ENCODE results near the gene SEC24B.

DNA sequence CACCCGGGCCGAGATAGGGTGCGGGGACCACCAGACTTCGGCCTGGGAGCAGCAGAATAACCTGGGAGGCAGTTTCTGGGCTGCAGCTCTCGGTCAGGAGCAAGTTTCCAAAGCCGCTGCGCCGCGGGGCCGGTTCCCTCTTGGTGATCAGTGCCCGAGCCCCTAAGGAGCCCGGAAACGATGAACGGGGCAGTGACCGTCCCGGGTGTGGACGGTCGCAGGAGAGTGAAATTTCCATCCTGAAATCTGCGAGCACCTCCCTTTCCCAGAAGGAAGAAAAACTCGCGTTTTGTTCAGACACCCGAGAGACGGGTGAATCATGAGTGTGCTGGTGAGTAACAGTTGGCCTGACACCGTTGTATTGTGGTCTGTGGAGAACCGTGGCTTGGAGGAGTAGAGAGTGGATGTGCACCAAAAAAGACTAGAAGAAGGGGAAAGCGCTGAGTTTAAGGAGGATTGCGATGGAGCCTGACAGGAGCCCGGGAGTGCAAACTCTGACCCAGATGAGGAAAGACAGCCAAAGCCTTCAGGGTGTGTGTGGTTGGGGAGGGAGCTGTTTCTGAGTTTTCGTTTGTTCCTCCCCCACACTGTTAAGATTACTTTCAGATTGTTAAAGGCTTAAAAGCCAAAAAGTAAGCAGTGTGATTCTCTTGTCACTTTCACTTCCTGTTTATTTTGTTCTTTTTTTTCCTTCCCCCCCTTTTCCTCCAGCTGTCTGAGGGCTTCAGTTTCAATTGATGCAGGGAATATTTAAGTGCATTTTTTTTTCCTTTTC is 127.3 kb downstream of the SEC24B start:
- TF ChIP-seq, protein P1, sequence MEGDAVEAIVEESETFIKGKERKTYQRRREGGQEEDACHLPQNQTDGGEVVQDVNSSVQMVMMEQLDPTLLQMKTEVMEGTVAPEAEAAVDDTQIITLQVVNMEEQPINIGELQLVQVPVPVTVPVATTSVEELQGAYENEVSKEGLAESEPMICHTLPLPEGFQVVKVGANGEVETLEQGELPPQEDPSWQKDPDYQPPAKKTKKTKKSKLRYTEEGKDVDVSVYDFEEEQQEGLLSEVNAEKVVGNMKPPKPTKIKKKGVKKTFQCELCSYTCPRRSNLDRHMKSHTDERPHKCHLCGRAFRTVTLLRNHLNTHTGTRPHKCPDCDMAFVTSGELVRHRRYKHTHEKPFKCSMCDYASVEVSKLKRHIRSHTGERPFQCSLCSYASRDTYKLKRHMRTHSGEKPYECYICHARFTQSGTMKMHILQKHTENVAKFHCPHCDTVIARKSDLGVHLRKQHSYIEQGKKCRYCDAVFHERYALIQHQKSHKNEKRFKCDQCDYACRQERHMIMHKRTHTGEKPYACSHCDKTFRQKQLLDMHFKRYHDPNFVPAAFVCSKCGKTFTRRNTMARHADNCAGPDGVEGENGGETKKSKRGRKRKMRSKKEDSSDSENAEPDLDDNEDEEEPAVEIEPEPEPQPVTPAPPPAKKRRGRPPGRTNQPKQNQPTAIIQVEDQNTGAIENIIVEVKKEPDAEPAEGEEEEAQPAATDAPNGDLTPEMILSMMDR (IDR thresholded peaks at IDR 0.05; ENCODE audit: low read depth, low read length) = no peak
- TF ChIP-seq EZH2phosphoT487 (IDR thresholded peaks at IDR 0.05; ENCODE audit: low read depth) = no peak
